NB4 (cell line): ENCODE data around the gene PDHX.

Experiments
- CTCF ChIP-seq: IDR thresholded peaks from one replicate; pipeline ENCODE4 v1.5.1; 2012; ENCODE audit warnings: low read depth, low read length
- MAX ChIP-seq: IDR thresholded peaks from 2 replicates; pipeline ENCODE4 v1.6.1; 2011; ENCODE audit warnings: low read depth, low read length
- POLR2A ChIP-seq: IDR thresholded peaks from 2 replicates; pipeline ENCODE4 v1.6.1; 2011; ENCODE audit warnings: mild to moderate bottlenecking; ENCODE audit not compliant: insufficient read length; ENCODE audit errors: extremely low read depth

GRCh38 chr11:34926831-34927132 is 10.4 kb downstream of the PDHX start:
- TF ChIP-seq CTCF = no peak
- TF ChIP-seq POLR2A = no peak
- no peak for TF ChIP-seq MAX
